NCI-H128 (cell line): ENCODE data around the gene GOLIM4.

Source experiments
- DNase-seq: peaks from one replicate; lab custom pipeline; 2025; ENCODE audit not compliant: unreplicated experiment; lab: John Stamatoyannopoulos, UW

Gene GOLIM4

DNA sequence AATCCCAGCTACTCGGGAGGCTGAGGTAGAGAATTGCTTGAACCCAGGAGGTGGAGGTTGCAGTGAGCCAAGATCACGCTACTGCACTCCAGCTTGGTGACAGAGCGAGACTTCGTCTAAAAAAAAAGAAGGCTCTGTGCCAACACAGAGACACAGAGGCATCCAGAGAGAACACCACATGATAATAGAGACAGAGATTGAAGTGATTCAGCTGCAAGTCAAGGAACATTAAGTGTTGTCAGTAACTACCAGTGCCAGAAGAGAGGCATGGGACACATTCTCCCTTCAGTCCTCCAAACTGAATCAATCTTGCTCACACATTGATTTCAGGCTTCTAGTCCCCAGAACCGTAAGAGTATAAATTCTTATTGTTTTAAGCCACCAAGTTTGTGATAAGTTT, 97.5 kb downstream of the GOLIM4 start:
- no peak for DNase-seq

DNA sequence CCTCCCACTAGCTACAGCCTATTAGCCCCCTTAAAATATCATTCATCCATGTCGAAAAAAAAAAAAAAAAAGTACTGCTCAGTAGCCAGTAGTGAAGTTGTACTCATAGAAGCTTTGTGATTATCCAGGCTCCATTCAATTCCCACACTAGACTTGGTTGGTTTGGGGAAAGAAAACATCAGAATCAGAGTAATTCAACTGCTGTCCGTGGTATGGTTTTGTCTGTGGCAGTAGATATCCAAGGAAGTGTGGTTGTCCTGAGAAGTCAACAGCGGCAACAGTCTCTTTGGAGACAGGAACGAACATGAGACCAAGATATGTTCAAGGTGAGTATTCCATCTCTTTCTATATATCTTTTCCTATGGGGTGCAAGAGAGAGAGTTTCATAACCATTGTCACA, 99.2 kb downstream of the GOLIM4 start:
- DNase-seq, result no peak

DNA sequence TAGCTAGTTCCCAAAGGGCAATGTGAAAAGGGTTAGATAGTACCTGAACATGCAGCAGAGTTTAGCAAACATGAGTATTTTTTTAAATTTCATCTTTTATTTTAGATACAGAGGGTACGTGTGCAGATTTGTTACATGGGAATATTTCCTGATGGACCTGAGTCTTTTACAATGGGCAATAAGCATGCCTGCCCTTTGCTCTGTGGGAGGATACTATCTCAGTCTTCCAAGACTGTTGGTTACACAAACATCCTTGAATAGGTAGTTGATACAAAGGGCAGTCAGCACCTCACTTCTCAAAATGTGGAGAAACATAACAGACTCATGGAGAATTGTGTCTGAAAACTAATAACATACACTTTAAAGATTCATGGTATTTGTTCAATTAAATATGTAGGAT, 103.3 kb downstream of the GOLIM4 start:
- DNase-seq, result no peak

DNA sequence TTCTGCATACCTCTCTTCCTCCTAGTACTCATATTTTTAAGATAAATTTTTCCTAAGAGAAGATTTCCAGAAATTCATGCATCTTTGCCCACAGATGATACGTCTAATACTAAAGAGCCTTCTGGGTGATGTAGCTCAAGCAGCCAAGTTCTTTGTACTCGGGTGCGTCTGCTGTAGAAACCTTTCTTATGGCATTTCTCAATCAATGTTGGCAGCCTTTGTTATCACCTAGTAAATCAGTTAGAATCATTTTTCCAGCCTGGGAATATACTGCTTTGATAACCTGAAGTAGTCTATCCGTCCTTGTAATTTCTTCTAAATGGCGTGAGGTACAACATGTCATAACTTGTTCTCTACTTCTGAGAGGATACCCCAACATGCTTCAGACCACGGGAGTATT, 104.5 kb downstream of the GOLIM4 start:
- DNase-seq, result no peak

DNA sequence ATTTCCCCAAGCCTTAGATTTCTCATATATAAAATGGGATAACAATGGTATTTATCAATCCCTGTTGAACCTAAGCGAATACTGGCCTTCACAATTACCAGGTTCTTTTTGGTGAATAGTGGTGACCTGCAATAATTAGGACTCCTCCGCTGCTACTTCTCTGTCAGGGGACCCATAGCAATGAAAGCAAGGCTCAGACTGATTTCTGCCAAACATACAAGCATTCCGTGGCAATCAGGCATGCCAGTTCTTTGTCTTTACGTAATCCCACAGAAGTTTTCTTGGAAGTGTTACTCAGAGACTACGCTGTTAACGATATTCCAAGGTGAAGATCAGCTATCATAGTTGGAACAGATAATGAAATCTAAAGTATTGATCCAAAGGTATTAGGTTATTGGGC, 105.7 kb downstream of the GOLIM4 start:
- no peak for DNase-seq

DNA sequence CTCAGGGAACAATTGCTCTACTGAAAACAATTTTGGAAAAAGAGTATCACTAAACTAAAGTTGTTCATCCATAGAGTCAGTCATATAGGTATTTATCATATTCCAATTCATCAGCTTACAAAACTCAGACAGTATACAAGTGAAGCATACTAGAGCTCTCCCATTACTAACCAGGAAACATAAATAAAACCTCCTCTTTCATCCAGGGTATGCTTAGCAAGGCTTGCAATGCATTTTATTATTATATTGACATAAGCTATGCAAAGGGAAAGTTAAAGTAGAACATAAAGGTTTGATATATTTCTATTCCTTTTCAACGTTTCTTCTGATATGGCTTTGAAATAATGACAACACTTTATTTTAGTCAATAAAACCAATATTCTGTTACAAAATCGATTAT, 106.7 kb downstream of the GOLIM4 start:
- DNase-seq, result no peak

DNA sequence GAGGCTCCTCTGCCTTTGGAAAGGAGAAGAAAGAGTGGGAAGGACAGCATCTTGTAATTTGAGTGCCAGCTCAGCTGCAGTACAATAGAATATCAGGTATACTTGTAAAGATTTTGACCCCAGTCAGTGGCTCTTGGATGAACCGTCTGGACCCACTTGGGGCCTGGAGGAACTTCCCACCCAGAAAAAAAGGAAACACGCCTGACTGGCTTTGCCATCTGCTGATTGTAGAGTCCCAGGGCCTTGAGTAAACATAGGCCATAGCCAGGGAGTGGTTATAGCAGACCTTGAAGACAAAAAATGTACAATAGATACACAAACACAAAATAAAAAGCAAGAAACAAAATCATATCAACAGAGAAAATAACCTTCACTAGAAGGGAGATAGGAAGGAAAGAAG, 112.1 kb downstream of the GOLIM4 start:
- no peak for DNase-seq

DNA sequence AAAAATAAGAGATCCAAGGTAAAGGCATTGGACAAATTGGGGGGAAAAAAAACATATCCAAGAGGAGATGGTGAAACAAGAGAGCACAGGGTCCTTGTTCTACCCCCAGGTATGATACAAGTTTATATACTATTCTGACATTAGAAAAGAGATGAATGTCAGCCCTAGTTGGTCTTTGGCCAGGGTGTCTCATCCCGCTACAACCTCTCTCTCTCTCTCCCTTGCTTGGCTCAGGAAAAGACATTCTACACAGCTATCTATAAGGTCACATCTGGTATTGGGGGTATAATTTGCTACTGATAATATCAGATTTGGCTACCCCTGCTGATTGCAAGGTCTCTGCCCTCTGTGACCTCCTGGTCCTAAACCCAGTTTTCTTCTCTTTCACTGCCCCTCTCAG, 117.2 kb downstream of the GOLIM4 start:
- no peak for DNase-seq

DNA sequence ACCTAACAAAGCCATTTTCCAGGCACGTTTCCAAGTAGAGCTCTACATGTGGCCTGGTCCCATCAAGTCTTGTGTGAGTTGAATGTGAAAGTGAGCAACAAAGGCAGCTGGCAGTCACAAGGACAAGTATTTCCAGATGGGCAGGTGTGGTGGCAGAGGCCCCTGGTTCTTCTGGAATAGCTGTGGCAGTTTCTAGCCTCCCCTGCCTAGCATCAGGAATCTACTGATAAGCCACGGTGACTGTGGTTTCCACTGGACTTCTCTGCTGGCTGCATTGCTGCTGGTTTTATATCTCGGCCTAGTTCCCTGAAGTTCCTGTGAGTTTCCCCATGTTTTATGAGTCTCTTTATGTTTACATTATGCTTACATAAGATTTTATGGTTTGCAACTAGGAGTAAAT, 117.7 kb downstream of the GOLIM4 start:
- peak; percentile 91 for DNase-seq

DNA sequence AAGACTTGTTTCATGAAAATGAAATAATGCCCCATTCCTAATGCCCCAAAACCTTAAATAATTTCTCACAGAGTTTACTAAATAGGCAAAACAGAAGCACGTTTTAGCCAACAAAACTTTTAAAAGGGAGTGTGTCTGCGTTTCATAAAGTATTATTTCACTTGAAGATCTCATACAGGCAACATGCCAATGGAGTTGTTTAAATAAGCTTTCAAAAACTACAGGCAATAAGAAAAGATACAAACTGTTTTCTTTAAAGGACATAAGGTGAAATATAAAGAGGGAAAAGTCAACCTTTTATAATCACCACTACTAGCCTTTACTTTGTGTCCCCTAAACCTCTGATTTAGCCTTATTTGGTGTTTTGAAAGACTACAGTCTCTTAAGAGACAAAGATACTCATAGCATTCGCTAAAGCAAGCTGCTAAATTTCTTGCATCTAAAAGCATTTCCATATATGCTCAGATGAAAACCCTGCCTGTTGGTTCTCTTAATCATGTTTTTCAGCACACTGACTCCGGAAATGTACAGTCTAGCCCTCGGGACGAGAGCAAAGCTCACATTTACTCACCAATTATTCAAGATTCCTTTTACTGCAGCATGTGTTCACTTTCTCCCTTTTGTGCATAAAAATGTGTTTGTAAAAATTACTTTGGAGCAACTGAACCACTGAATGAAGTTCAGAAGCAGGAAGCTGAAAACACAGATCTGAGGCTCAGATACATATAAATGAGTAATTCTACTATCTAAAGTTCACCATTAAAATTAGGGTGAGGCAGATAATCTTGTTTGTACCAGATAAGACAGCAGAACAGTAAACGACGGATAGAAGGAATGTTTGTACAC, 119.0 kb downstream of the GOLIM4 start:
- DNase-seq, result no peak

DNA sequence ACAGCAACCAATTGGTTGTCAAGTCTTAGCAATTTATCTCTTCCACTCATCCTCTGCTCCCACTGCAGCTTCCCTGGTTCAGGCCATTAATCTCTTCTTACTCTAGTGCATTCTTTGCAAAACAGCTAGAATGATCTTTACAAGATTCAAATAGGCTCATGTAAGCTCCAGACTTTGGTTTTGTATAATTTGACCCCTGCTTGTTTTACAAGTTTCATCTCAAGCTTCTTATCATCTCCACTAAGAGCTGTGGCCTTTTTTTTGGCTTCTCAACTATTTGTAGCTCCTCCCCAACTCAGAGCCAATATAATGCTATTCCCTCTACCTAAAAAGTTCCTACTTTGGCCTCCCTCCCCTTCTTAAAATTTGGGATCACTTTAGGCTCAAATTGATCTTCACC, 121.8 kb downstream of the GOLIM4 start:
- no peak for DNase-seq

DNA sequence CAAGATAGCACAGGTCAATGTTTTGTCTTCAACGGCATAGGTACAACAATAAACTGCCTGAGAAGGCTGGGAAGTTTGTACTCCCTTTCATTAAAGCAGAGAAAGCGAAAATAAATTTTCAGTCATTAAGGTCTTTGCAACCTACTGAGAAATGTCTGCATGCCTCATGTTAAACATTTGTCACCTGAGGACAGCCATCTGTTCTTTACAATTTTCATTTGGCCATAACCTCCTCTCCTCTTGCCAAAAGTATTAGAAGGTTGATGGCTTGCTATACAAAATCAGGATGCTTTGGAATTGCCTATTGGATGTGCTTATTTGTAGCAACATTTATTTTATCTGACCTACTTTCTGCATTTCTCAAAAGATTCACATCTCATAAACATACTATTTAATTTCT, 122.7 kb downstream of the GOLIM4 start:
- no peak for DNase-seq

DNA sequence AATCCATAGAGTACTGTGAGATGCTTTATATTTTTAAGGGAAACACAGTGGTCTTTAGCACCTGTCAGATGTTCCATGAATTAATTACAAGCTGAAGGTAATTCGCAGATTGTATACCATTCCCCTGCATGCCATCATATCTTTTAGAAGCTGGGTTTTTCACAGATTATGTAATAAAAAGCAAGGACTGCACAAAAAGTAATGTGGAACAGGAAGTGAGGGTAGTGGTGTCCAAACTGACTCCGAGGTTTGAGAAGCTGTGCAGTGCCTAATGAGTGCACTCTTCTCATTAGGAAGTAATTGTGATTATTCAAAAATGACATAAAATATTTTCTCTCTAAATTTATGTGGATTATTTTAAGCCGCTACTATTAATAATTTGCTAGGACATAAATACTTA, 123.2 kb downstream of the GOLIM4 start:
- no peak for DNase-seq

DNA sequence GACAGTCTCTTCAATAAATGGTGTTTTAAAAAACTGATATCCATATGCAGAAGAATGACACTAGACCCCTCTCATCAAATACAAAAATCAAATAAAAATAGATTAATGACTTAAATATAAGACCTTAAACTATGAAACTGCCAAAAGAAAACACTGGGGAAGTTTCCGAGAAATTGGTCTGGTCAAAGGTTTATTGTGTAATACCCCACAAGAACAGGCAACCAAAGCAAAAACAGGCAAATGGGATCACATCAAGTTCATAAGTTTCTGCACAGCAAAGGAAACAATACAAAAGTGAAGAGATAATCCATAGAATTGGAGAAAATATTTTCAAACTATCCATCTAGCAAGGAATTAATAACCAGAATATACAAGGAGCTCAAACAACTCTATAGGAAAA, 126.2 kb downstream of the GOLIM4 start:
- DNase-seq, result no peak

DNA sequence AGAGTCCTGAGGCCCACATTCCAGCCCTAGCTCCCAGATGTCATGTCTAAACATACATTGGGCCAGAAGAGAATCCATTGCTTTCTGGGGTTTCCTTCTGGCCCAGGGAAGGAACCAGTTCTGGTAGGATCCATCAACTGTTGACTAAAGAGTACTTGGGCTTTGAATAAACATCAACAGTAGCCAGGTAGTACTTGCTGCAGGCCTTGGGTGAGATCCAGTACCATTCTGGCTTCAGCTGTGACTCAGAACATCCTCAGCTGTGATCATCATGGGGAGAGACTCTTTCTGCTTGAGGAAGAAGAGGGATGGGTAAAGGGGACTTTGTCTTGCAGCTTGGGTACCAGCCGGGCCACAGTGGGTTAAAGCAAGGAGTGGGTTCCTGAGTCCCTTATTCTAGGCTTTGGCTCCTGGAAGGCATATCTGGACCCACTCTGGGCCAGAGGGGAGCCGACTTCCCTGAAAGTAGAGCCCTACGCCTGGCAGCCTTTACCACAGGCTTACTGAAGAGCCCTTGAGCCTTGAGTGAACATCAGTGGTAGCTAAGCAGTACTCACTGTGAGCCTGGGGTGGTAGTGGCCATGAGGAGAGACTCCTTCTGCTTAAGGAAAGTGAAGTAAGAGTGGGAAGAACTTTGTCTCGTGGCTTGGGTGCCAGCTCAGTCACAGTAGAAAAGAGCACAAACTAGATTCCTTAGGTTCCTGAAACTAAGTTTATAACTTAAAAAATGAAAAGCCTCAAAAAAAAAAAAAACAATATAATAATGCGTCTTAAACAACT, 128.3 kb downstream of the GOLIM4 start:
- no peak for DNase-seq
